Occipital lobe (tissue), 3 donors: ENCODE data around the gene ILDR2. TPM values are rescaled to one million over a fixed set of nuclear protein-coding genes. Genes with fewer than 3 reads are reported as not detected.
A peak's percentile ranks its signal among the peaks of the same experiment; 100 is the strongest.
"Not testable (repeated sequence)": the region's sequence is repeated elsewhere in the genome, so short reads cannot be mapped to it uniquely, and the experiment has no call there.

Experiments used
- DNase-seq: peaks from one replicate; lab custom pipeline; 2025; lab: John Stamatoyannopoulos, UW
- small RNA-seq: library from RNA; depleted of rRNA; stranded (forward); fragments of <200 nt; gene quantifications from one replicate; pipeline ENCODE3, GENCODE V24; 2014
- total RNA-seq: library from RNA; depleted of rRNA; stranded (reverse); fragments of >200 nt; gene quantifications from one replicate; pipeline ENCODE4 v1.2.3, GENCODE V29; 2014

ILDR2 gene
- total RNA-seq, 1 donor from 2014 or later: 14.2 TPM

DNA sequence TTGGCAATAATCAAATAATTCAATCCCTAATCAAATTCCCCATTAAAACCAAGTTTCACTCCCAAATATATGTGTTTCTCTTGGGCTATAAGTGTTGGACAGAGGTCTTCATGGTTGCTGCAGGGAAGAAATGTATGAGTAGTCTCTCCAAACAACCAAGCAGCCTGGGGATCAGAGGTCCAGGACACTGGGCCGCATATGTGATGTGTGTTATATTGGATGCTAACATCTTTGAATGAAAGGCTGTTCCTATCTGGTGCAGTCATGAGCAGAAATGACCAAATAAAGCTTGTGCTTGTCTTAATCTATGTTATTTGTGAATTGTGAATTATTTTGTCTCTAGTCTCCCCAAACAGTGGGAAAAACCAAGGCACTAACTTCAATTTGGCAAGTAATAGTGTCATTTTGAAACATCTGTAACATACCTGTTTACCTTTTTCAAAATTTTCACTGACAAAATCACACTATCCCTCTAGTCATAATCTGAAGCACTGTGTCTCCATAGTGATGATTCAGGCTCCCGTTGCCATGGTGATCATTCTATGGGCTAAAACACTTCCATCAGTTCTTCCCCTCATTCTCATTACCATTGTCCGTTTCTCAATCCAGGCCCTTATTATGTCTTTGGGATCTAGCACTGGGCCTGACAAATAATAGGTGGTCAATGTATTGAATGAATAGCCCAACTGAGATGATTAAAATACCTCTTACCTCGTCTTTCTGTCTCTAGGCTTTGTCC lies 86.8 kb downstream of the ILDR2 start:
- DNase-seq: no peak

DNA sequence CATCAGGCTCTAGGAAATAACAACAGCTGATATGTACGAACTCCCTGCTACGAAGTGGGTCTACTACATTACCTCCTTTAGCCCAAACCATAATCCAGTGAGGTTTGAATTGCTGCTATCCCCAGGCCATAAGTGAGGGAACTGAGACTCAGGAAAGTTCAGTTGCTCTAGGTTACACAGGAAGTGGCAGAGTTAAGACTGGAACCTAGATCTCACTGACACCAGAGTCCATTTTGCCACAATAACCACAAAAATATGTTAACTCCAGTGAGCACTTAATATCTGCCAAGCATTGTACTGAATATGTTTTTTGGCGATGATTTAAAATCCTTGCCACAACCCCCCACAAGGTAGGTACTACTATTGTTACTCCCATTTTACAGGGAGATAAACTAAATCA lies 90.4 kb downstream of the ILDR2 start:
- no peak for DNase-seq

DNA sequence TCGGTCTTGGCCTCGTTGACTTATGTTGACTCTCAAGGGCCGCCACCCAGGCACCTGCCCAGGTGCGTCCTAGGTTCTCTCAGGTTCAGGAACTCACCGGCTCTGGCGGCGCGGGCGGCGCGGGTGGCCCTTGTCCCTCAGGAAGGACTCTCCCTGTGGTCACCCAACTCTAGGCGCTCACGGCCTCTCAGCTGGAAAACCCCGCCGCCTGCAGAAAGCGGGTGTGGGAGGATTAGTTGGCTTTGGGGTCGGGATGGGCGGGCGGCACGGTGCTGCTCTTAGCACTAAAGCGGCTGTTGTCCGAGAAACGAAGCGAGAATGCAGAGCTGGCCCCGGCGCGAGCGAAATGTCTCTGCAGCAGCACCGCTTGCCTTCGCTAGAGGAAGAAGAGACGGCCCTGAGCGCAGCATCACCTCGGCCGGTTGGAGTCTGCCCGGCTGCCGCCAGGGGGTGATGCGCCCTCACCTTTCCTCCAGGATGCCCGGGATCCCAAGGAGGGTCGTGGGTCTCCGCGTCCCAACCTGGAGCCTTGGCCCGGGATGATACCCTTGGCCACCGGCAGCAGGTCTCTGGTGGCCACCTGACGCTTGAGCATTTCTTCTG lies 91.2 kb downstream of the ILDR2 start:
- peak; percentile 42 for DNase-seq

DNA sequence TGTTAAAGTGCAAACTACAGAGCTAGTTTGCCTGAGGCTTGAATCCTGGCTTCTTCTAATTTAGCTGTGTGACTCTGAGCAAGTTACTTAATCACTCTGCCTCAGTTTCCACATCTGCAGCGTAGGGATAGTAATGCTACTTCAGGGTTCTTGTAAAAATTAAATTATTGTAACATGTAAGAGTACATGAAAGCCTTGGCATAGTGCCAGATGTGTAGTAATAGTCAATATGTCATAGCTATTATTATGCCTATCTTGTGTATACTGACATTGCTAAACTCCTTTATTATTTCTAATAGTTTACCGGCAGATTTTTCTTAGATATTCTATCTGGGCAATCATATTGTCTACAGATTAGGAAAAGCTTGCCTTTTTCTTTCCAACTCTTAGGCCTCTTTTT lies 92.4 kb downstream of the ILDR2 start:
- no peak for DNase-seq

DNA sequence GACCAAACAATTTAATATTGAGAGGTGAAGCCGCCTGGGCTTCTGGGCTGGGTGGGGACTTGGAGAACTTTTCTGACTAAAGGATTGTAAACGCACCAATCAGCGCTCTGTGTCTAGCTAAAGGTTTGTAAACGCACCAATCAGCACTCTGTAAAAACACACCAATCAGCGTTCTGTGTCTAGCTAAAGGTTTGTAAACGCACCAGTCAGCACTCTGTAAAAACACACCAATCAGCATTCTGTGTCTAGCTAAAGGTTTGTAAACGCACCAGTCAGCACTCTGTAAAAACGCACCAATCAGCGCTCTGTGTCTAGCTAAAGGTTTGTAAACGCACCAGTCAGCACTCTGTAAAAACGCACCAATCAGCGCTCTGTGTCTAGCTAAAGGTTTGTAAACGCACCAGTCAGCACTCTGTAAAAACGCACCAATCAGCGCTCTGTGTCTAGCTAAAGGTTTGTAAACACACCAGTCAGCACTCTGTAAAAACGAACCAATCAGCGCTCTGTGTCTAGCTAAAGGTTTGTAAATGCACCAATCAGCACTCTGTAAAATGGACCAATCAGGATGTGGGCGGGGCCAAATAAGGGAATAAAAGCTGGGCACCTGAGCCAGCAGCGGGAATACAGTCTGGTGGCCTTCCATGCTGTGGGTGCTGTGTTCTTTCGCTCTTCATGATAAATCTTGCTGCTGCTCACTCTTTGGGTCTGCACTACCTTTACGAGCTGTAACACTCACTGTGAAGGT lies 97.0 kb downstream of the ILDR2 start:
- not testable (repeated sequence) for DNase-seq

DNA sequence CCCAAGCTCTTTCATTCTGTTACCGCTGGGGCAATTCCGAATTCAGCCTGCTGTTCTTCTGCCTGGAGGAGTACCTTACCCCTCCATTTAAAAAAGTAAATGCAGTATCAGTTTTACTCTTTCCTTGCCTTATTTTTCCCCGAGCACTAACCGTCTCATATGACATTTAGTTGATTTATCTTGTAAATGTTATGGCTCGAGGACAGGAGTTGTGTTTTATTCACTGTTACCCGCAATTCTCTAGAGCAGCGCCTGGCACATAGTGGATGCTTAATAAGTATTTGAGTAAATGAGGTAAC lies 98.9 kb downstream of the ILDR2 start:
- DNase-seq: no peak

DNA sequence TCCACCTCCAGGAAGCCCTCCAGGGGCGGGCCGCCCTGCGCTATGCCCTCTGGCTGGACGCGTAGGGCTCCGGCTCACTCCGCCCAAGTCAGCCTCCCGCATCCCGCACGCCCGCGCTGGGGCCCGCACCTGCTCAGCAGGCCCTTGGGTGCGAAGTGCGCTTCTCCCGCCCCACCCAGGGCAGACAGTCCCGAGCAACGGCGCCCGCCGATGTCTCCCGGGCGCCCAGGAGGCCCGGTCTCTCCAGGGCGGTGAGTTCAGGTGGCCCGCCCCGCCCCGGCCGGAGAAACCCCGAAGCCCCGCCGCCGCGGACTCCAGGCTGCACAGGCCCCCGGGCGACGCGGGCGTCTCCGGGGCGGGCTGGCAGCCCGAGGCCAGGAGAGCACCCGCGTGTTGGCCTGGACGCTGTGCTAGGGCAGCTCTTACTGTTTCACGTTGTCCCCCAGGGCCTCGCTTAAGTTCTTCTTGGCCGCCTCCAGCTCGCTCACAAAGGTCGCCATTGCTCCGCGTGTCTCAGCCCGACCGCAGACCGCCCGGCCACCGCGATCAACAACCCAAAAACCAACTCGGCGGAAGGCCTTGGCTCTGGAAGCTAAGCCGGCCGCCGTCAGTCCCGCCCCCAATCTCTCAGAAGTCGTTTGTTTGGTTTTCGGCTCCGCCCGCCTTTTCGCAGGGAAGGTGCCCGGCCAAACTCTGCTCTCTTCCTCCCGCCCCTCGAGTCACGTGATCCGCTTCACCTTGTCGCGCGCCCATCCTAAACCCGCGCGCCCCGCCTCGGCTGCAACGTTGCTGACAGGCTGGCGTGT lies 99.4 kb downstream of the ILDR2 start, which contains the start of gene TADA1:
Gene TADA1 (minus strand): TSS at position 531 of the 806 bp plus-strand sequence. CDS start 31 bp downstream, at position 500.
- peak; percentile 97 for DNase-seq

DNA sequence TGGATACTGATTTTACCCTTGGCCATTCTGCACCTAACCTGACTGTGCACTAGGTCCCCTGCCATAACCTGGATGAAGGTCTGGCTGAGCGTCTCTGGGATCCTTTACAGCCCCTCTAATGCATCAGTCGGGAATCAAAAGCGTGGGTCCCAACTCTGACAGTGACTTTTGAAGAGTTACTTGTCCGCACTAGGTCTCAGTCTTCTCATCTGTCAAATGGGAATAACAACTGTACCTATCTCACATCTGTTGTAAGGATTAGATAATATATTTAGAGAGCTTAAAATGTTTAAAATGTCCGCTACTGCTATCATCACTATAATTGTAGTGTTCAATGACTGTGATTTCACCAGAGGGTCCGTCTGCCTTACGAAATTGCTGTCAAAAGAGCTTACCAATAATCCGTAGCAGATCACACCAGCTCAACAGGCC lies 100.0 kb downstream of the ILDR2 start:
- DNase-seq: no peak

DNA sequence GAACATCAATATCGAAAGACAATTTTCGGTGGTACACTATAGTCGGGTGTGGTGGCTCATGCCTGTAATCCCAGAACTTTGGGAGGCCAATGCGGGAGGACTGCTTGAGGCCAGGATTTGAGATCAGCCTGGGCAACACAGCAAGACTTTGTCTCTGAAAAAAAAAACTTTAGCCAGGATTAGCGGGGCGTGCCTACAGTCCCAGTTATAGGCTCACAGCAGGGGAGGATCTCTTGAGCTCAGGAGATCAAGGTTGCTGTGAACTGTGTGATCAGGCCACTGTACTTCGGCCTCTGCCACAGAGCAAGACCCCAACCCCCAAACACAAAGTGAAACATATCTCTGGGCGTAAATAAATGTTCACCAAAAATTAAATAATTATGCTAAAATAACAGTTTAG lies 100.9 kb downstream of the ILDR2 start:
- no peak for DNase-seq

DNA sequence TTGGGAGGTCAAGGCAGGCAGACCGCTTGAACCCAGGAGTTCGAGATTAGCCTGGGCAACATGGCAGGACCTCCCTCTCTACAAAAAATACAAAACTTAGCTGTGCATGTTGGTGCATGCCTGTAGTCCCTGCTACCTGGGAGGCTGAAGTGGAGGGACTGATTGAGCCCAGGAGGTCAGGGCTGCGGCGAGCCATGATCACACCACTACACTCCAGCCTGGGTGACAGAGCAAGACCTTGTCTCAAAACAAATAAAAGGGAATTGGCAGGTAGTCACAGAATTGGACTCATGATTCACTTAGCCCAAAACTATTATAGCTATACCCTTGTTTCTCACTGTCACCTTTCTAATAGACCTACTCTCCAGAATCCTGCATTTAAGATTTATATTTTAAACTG lies 104.8 kb downstream of the ILDR2 start:
- no peak for DNase-seq

DNA sequence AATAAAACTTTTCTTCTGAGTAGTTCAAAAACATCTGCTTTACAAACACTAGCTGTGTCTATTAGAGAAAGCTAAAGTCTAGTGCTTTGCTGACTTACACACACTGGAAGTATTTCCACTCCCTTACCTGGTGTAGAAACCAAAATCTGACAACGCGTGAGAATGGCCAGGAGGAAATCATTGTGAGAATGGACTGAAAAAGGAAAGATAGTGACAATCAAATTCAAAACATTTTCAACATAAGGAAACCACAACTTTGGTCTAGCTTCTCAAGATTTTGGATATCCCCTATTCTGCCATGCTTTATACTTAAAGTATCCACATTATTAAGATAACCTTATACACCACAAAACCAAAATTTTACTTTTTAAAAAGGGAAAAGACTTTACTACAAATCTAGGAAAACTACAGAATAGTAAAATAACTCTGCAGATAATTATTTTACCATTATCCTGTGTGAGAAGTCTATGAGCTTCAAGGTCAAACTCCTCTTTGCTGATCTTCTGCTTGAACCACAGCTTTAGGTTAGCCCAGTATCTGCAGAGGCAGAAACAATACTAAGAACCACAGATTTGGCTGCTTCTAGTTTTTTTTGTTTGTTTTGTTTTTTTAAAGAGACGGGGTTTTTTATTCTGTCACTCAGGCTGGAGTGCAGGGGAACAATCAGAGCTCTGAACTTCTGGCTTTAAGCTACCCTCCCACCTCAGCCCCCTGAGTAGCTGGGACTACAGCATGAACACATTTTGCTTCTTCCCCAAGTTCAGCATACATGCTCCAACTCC lies 105.8 kb downstream of the ILDR2 start:
- DNase-seq: no peak

DNA sequence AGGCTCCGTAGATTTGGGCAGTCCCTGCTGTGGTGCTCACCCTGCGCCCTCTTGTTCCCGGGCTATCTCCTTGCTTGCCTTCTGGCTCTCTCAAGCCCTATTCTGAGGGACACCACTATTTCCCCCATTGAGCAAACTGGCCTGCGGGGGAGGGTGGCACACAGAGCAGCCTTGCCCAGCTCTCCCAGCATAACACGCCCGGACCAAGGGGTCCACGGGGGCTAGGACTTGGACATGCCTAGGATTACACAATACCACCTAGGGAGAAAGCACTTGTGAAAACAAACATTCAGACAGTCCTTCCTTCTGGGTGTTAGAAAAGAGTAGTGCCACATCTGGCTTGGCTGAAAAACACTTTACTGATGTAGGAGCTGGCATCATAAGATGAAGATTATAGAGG lies 106.7 kb downstream of the ILDR2 start:
- no peak for DNase-seq

DNA sequence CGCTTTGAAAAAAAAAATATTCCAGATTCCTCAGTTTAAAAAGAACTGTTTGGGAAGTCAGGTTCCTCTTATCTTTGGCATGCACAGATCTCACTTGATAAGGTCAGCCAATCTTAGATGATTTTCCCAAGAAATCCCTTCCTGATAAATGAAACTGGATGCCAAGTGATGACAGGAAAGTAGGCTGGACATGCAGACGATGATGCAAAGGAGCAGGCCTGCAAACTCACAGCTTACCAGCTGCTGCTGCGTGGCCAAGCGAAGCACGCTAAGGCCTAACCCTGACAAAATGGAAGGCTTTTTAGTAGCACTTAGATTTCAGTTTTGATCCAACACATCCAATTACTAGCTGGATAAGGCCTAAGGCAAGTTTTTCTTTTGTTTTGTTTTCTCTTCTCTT lies 109.4 kb downstream of the ILDR2 start:
- DNase-seq: no peak

DNA sequence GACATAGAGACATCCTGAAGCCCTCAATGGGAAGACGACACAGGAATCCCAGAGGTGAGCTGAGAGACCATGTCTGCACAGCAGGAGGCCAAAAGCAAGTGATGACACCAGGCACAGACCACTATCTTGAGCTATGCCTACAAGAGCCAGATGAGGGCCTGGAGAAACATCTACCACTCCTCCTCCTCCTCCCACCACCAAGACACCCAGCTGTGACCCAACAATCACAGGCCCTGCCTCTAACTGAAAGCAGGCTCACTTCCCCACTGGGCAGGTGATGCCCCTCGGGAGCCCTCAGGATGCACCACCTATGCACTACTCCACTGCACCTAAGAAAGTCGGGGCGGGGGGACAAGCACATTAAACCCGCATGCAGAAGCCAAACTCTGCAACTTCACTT lies 115.7 kb downstream of the ILDR2 start:
- no peak for DNase-seq

DNA sequence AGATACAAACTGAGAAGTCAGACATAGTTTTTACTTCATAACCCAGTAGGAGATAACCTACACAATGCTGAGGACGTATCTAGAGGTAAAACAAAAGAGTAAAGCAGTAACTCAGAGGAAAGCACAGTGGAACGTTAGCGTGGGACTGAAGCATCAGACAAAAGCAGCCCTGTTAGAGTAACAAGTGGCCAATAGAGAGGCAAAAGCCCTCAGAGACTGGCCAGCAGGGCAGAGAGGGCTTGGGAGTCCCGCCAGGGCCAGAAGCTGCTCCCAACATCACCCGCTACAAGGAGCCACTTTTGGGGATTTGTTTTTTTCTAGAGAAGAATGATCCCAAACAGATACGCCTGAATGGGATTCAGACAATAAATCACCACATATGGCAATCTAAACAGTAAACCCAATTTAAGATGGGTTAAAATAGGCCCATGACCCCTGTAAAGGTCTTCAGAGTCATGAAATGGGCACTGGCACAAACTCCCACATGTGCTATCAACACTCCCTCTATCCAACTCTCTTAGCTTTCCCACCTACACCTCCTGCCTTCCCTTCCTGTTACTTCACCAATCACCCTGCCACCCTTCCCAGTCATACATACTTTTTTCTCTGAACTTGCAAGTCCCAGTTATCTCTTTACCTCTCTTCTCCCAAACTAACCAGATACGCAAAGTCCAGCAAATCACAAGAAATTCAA lies 116.5 kb downstream of the ILDR2 start:
- DNase-seq: peak; percentile 44

Small RNAs within 50 kb of the gene (small RNA-seq; reads per million reads assigned to genes)
- not detected for gene RNA5SP65

Other genes starting within 250 kb of the ILDR2 start
- 63.2 TPM for gene POGK, start 136.1 kb downstream of the ILDR2 start, total RNA-seq
- gene TADA1, start 99.3 kb downstream of the ILDR2 start, total RNA-seq: 51.3 TPM
- gene MAEL, start 13.7 kb upstream of the ILDR2 start, total RNA-seq: 1.4 TPM
- not detected for gene GPA33, start 114.8 kb upstream of the ILDR2 start, total RNA-seq
- 0.16 TPM for gene STYXL2, start 118.5 kb upstream of the ILDR2 start, total RNA-seq
- gene POU2F1, start 245.3 kb upstream of the ILDR2 start, total RNA-seq: 34.6 TPM